H9 (cell line): ENCODE results near the gene GARS1. TPM values are rescaled to one million over a fixed set of nuclear protein-coding genes. Genes with fewer than 3 reads are reported as not detected.

Source experiments
- DNase-seq: peaks from one replicate; pipeline ENCODE4 v3.0.0-alpha.2; 2017
- H2AFZ ChIP-seq: one replicate; pipeline ENCODE4 v1.6.1; 2013; ENCODE audit warnings: mild to moderate bottlenecking, low read length, control low read depth, moderate library complexity
- H2AK5ac ChIP-seq: 2 replicates; pipeline ENCODE4 v1.6.1; 2013; ENCODE audit warnings: low read length, control low read depth, mixed read lengths; ENCODE audit not compliant: insufficient read length
- H2BK120ac ChIP-seq: one replicate; pipeline ENCODE4 v1.6.1; 2013; ENCODE audit warnings: low read depth, mild to moderate bottlenecking, low read length, control low read depth, inconsistent platforms; ENCODE audit not compliant: poor library complexity, severe bottlenecking
- H2BK12ac ChIP-seq: 2 replicates; pipeline ENCODE4 v1.6.1; 2013; ENCODE audit warnings: low read length, control low read depth, mixed read lengths, low read depth; ENCODE audit not compliant: insufficient read length
- H2BK15ac ChIP-seq: 2 replicates; pipeline ENCODE4 v1.6.1; 2013; ENCODE audit warnings: low read depth, low read length, control low read depth
- H2BK20ac ChIP-seq: one replicate; pipeline ENCODE4 v1.6.1; 2013; ENCODE audit warnings: low read depth, mild to moderate bottlenecking, low read length, control low read depth, inconsistent platforms; ENCODE audit not compliant: poor library complexity, severe bottlenecking
- H2BK5ac ChIP-seq: 2 replicates; pipeline ENCODE4 v1.6.1; 2013; ENCODE audit warnings: low read length, control low read depth, mixed read lengths; ENCODE audit not compliant: insufficient read length
- H3K14ac ChIP-seq: 2 replicates; pipeline ENCODE4 v1.6.1; 2013; ENCODE audit warnings: low read length, control low read depth; ENCODE audit not compliant: insufficient read depth
- H3K18ac ChIP-seq: 2 replicates; pipeline ENCODE4 v1.6.1; 2013; ENCODE audit warnings: low read depth, mild to moderate bottlenecking, mixed read lengths, low read length, control low read depth; ENCODE audit not compliant: insufficient read length
- H3K23ac ChIP-seq: 2 replicates; pipeline ENCODE4 v1.6.1; 2013; ENCODE audit warnings: low read length, control low read depth, mixed read lengths, low read depth; ENCODE audit not compliant: insufficient read length
- H3K23me2 ChIP-seq: 2 replicates; pipeline ENCODE4 v1.6.1; 2013; ENCODE audit warnings: low read depth, mild to moderate bottlenecking, mixed read lengths, low read length, control low read depth; ENCODE audit not compliant: insufficient read length, poor library complexity, severe bottlenecking
- H3K27ac ChIP-seq: 2 replicates; pipeline ENCODE4 v1.5.1; 2013; ENCODE audit warnings: low read length, control low read depth, mixed read lengths, low read depth; ENCODE audit not compliant: insufficient read length
- H3K27me3 ChIP-seq: 2 replicates; pipeline ENCODE4 v1.6.1; 2013; ENCODE audit warnings: low read length, control low read depth, inconsistent platforms; ENCODE audit not compliant: insufficient read depth
- H3K4ac ChIP-seq: 2 replicates; pipeline ENCODE4 v1.6.1; 2013; ENCODE audit warnings: low read depth, mild to moderate bottlenecking, control low read depth, inconsistent platforms, low read length, moderate library complexity
- H3K4me1 ChIP-seq: 2 replicates; pipeline ENCODE4 v1.6.1; 2013; ENCODE audit warnings: low read length, control low read depth, inconsistent platforms; ENCODE audit not compliant: insufficient read depth
- H3K4me2 ChIP-seq: 2 replicates; pipeline ENCODE4 v1.6.1; 2013; ENCODE audit warnings: low read length, control low read depth, mixed read lengths; ENCODE audit not compliant: insufficient read length, insufficient read depth
- H3K56ac ChIP-seq: 2 replicates; pipeline ENCODE4 v1.6.1; 2013; ENCODE audit warnings: low read depth, mild to moderate bottlenecking, mixed read lengths, low read length, control low read depth; ENCODE audit not compliant: insufficient read length
- H3K79me1 ChIP-seq: 2 replicates; pipeline ENCODE4 v1.6.1; 2013; ENCODE audit warnings: low read depth, mild to moderate bottlenecking, moderate library complexity, low read length, control low read depth, inconsistent platforms; ENCODE audit not compliant: insufficient read depth, poor library complexity, severe bottlenecking
- H3K79me2 ChIP-seq: 2 replicates; pipeline ENCODE4 v1.6.1; 2013; ENCODE audit warnings: low read length, control low read depth, inconsistent platforms; ENCODE audit not compliant: insufficient read depth
- H3K9ac ChIP-seq: 2 replicates; pipeline ENCODE4 v1.6.1; 2013; ENCODE audit warnings: low read length, control low read depth, mixed read lengths; ENCODE audit not compliant: insufficient read length; ENCODE audit errors: extremely low read depth
- H3K9me3 ChIP-seq: one replicate; pipeline ENCODE4 v1.6.1; 2013; ENCODE audit warnings: low read depth, low read length, inconsistent platforms; ENCODE audit not compliant: control insufficient read depth
- H3T11ph ChIP-seq: one replicate; pipeline ENCODE4 v1.6.1; 2013; ENCODE audit warnings: mild to moderate bottlenecking, low read length, control low read depth, inconsistent platforms
- H4K20me1 ChIP-seq: one replicate; pipeline ENCODE4 v1.6.1; 2013; ENCODE audit not compliant: control insufficient read depth, insufficient read length, insufficient read depth
- H4K5ac ChIP-seq: 2 replicates; pipeline ENCODE4 v1.6.1; 2013; ENCODE audit warnings: low read depth, mild to moderate bottlenecking, mixed read lengths, low read length, control low read depth; ENCODE audit not compliant: insufficient read length
- H4K8ac ChIP-seq: replicated peaks from 2 replicates; pipeline ENCODE4 v1.6.1; 2013; ENCODE audit warnings: low read length, control low read depth, mixed read lengths, low read depth; ENCODE audit not compliant: insufficient read length
- H4K91ac ChIP-seq: 2 replicates; pipeline ENCODE4 v1.6.1; 2013; ENCODE audit warnings: low read depth, mild to moderate bottlenecking, moderate library complexity, mixed read lengths, low read length, control low read depth; ENCODE audit not compliant: insufficient read length
- H3K27ac Mint-ChIP-seq, 3 experiments: 2 replicates in 2 of 3; 3 replicates in 1 of 3; pipeline ENCODE4 v1.8.0; 2020 to 2021; ENCODE audit warnings: mixed read lengths in 3 of 3, mild to moderate bottlenecking in 1 of 3, moderate library complexity in 1 of 3
- H3K27me3 Mint-ChIP-seq: 2 replicates; pipeline ENCODE4 v1.8.0; 2021; ENCODE audit warnings: low read depth, mild to moderate bottlenecking, moderate library complexity, mixed read lengths
- H3K36me3 Mint-ChIP-seq, 3 experiments: 2 replicates in 2 of 3; 3 replicates in 1 of 3; pipeline ENCODE4 v1.8.0; 2020 to 2021; ENCODE audit warnings: low read depth in 3 of 3, mixed read lengths in 3 of 3; ENCODE audit not compliant: insufficient read depth in 1 of 3
- H3K4me1 Mint-ChIP-seq, 2 experiments: 2 replicates each; pipeline ENCODE4 v1.8.0; 2020; ENCODE audit warnings: mixed read lengths in 2 of 2
- H3K4me3 Mint-ChIP-seq, 2 experiments: 2 replicates in 1 of 2; 3 replicates in 1 of 2; pipeline ENCODE4 v1.8.0; 2020 to 2021; ENCODE audit warnings: mild to moderate bottlenecking in 2 of 2, mixed read lengths in 2 of 2, moderate library complexity in 1 of 2
- H3K9me3 Mint-ChIP-seq, 2 experiments: 2 replicates in 1 of 2; 3 replicates in 1 of 2; pipeline ENCODE4 v1.8.0; 2020; ENCODE audit warnings: mild to moderate bottlenecking in 2 of 2, mixed read lengths in 2 of 2, moderate library complexity in 1 of 2
- WGBS: extraction: QIAGEN DNeasy Blood & Tissue Kit; methylation state at CpG from one replicate; pipeline ENCODE4 v1.1.7; 2013; ENCODE audit warnings: missing lambda C conversion rate, low lambda C conversion rate, mixed read lengths; ENCODE audit not compliant: insufficient read length; ENCODE audit errors: extremely low coverage; 5-methylcytosine and 5-hydroxymethylcytosine counted together
- total RNA-seq: library from RNA; stranded (reverse); gene quantifications from 2 replicates; pipeline ENCODE4 v1.2.1, GENCODE V29; 2021
- TF ChIP-seq, protein P1 (sequence below): fragments of 200-600 bp; sonication (generic); conservative IDR thresholded peaks from 3 replicates; pipeline ENCODE4 v1.8.0; 2021; ENCODE audit warnings: antibody characterized with exemption, mild to moderate bottlenecking

The GARS1 gene
- total RNA-seq, 1 experiment from 2014 or later, result 234 TPM

DNA sequence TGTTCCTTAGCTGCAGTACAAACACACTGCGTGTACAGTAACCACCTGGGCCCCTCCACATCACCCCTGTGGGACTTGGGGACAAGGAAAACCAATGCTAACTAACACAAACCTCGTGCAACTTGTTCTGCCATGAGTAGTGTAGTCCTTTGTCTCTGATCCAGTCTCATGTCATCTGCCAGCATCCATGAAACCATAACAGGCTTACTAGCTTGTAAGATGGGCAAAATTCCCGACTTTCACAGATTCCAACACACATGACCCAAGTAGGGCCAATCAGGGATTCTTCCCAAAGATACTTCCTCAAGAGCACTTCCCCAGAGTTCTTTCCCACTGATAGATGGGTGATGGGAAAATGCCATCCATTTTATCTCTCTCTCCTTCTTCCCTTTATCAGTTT is 41.1 kb upstream of the GARS1 start:
- Histone ChIP-seq H3K27ac (no peak overlapping the region), H2BK12ac (no peak overlapping the region), H3K23ac (no peak overlapping the region), H3K79me2 (no peaks in the 10 kb centered on the region), H4K20me1 (no peaks in the 10 kb centered on the region), H3K4me1 (no peaks in the 10 kb centered on the region), H2AFZ (no peak overlapping the region), H2BK20ac (no peak overlapping the region), H4K5ac (no peak overlapping the region), H3K18ac (no peak overlapping the region), H3K79me1 (no peaks in the 10 kb centered on the region), H4K91ac (no peak overlapping the region), H4K8ac (no peak overlapping the region), H3K27me3 (no peaks in the 10 kb centered on the region), H3K9me3 (no peaks in the 10 kb centered on the region), H3K4ac (no peak overlapping the region), H2BK15ac (no peak overlapping the region), H3K56ac (no peak overlapping the region), H3T11ph (no peak overlapping the region), H3K4me2 (no peak overlapping the region), H2BK120ac (no peak overlapping the region), H3K23me2 (no peaks in the 10 kb centered on the region), H2AK5ac (no peak overlapping the region), H3K9ac (no peak overlapping the region), H2BK5ac (no peak overlapping the region), H3K14ac (no peak overlapping the region)
- no peak for DNase-seq
- Mint-ChIP-seq H3K36me3 (no peaks in the 10 kb centered on the region; a peak in 2 of 7 replicates), H3K4me3 (no peak overlapping the region), H3K27ac (no peak overlapping the region), H3K27me3 (peaks cover 1% of the 10 kb centered on the region; the same call in 1 of the 2 replicates), H3K9me3 (peaks cover 0 to 5% of the 10 kb centered on the region in 2 experiments; a peak in 3 of 5 replicates), H3K4me1 (peaks cover 15 to 18% of the 10 kb centered on the region in 2 experiments)
- TF ChIP-seq, protein P1, sequence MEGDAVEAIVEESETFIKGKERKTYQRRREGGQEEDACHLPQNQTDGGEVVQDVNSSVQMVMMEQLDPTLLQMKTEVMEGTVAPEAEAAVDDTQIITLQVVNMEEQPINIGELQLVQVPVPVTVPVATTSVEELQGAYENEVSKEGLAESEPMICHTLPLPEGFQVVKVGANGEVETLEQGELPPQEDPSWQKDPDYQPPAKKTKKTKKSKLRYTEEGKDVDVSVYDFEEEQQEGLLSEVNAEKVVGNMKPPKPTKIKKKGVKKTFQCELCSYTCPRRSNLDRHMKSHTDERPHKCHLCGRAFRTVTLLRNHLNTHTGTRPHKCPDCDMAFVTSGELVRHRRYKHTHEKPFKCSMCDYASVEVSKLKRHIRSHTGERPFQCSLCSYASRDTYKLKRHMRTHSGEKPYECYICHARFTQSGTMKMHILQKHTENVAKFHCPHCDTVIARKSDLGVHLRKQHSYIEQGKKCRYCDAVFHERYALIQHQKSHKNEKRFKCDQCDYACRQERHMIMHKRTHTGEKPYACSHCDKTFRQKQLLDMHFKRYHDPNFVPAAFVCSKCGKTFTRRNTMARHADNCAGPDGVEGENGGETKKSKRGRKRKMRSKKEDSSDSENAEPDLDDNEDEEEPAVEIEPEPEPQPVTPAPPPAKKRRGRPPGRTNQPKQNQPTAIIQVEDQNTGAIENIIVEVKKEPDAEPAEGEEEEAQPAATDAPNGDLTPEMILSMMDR, result no peak
- no CpG with 5 or more reads among the region's 3 CpGs for WGBS
